K562 (cell line): ENCODE data around the gene SAP30L. TPM values are rescaled to one million over a fixed set of nuclear protein-coding genes. Genes with fewer than 3 reads are reported as not detected.

Source experiments
- CBX8 ChIP-seq: fragments of 200-600 bp; sonication (generic); IDR thresholded peaks from 2 replicates; pipeline ENCODE4 v1.6.1; 2012; ENCODE audit warnings: borderline replicate concordance, mixed run types, low read depth, mild to moderate bottlenecking, moderate library complexity, mixed read lengths, low read length, control low read depth, inconsistent platforms; ENCODE audit not compliant: poor library complexity, severe bottlenecking; ENCODE audit errors: extremely low read depth
- E4F1 ChIP-seq: fragments of 250-450 bp; sonication (Bioruptor Pico); IDR thresholded peaks from 2 replicates; pipeline ENCODE4 v1.5.0; 2021; ENCODE audit warnings: mild to moderate bottlenecking, borderline replicate concordance
- HMGN3 ChIP-seq: IDR thresholded peaks from 2 replicates; pipeline ENCODE4 v1.6.1; 2011; ENCODE audit warnings: borderline replicate concordance, low read depth, mild to moderate bottlenecking, mixed read lengths, low read length; ENCODE audit not compliant: insufficient read length; ENCODE audit errors: extremely low read depth
- SRSF1 ChIP-seq: fragments of 200-400 bp; formaldehyde crosslinking; IDR thresholded peaks from 2 replicates; pipeline ENCODE4 v1.6.1; 2017; ENCODE audit warnings: mild to moderate bottlenecking, low read depth, low read length, moderate library complexity
- TBL1XR1 ChIP-seq, 2 experiments: IDR thresholded peaks; 2 replicates each; pipeline ENCODE4 v1.6.1; 2012; ENCODE audit warnings: improper control_type of control experiment in 2 of 2, low read length in 2 of 2, mild to moderate bottlenecking in 1 of 2
- ZBTB11 ChIP-seq, 3 experiments: fragments of 200-800 bp in 1 of 3; fragments of 250-450 bp in 1 of 3; fragments of 450-650 bp in 1 of 3; sonication (Bioruptor Pico) in 1 of 3; sonication (Bioruptor generic) in 1 of 3; formaldehyde crosslinking in 1 of 3; IDR thresholded peaks; 2 replicates each; pipeline versions ENCODE4 v1.6.1 to v1.8.0; 2016 to 2022; ENCODE audit warnings: mild to moderate bottlenecking in 2 of 3, missing genetic modification characterization in 2 of 3, missing compliant biosample characterization in 1 of 3, moderate library complexity in 1 of 3
- ZNF134 ChIP-seq: fragments of 250-450 bp; sonication (Bioruptor Pico); conservative IDR thresholded peaks from 2 replicates; pipeline ENCODE4 v1.4.0; 2020
- ZNF707 ChIP-seq: fragments of 250-450 bp; sonication (Bioruptor Pico); conservative IDR thresholded peaks from 2 replicates; pipeline ENCODE4 v1.8.0; 2022; ENCODE audit warnings: inconsistent platforms, mild to moderate bottlenecking, moderate library complexity
- polyA plus RNA-seq, 8 experiments: library from polyadenylated mRNA; depleted of rRNA in 4 of 8; stranded (reverse) in 5 of 8; unstranded in 3 of 8; fragments of >200 nt; fragmentation: Nextera tagmentation in 2 of 8; fragmentation: Illumina TruSeq in 1 of 8; extraction: Ambion mirVana in 2 of 8; extraction: Trizol in 1 of 8; gene quantifications; 2 replicates each; pipeline versions ENCODE4 v1.2.1 to v1.2.3, GENCODE V29; 2011 to 2014; ENCODE audit warnings: inconsistent platforms in 1 of 8, missing spikeins in 1 of 8
- total RNA-seq, 7 experiments: library from RNA; depleted of rRNA in 6 of 7; stranded (reverse); fragments of >200 nt in 6 of 7; fragmentation: Illumina TruSeq in 2 of 7; extraction: Trizol in 2 of 7; gene quantifications; 2 replicates each; pipeline versions ENCODE4 v1.2.1 to v1.2.3, GENCODE V29; 2011 to 2021; ENCODE audit warnings: low replicate concordance in 1 of 7

The SAP30L gene
- total and polyA plus RNA-seq, 9 of the 15 experiments (the other 6 are each of a cell fraction or from before 2014, with no cell fraction given): 5.1 to 33.6 (median 28.1) TPM

- TF ChIP-seq ZNF707 (no peak), ZBTB11 (CRISPR knock-in tag; IDR thresholded peaks at IDR 0.05) (no peak), ZNF134 (CRISPR knock-in tag) (no peak), CBX8 (no peak), E4F1 (CRISPR knock-in tag) (no peak), SRSF1 (no peak), HMGN3 (no peak), TBL1XR1 (IDR thresholded peaks at IDR 0.05; ENCODE audit: low read length in 2 of 2) (no peak)
- TF ChIP-seq, all 486 proteins: peak for 0
These were observed 60.9 kb downstream of the SAP30L start (continued) for GRCh38 chr5:154506716-154507080.
